ENCODE measurements around the gene IL1R2. TPM values are rescaled to one million over a fixed set of nuclear protein-coding genes. Genes with fewer than 3 reads are reported as not detected.

The IL1R2 gene
- total and polyA plus RNA-seq, 2 of the 13 experiments (the other 11 are each of a cell fraction or from before 2014, with no cell fraction given): 3.6 to 7.3 TPM

DNA sequence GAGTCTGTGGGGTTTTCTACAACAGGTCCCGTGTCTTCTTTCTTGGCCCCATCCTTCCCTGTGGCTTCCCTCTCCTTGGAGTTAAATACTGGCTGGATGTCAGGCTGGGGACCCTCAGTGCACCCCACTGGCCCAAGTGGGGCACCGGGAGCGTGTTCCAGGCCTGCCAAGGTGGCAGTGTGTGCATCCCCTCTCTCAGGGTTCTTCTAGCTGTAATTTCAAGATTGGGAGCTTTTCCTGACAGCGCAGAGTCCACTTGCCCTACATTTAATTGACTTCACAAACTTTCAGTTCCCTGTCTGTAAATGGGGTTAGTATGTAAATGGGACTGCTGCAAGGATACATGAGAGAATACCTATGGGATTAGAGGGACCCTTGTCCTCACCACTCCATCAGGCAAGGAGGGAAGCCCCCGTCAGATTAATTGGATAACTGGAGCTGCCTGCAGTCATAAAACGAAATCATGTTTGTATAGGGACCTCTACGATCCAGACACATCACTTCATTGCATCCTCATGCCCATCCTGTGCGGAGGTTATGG is 66.6 kb downstream of the IL1R2 start (continued):
- TF ChIP-seq, protein P1, sequence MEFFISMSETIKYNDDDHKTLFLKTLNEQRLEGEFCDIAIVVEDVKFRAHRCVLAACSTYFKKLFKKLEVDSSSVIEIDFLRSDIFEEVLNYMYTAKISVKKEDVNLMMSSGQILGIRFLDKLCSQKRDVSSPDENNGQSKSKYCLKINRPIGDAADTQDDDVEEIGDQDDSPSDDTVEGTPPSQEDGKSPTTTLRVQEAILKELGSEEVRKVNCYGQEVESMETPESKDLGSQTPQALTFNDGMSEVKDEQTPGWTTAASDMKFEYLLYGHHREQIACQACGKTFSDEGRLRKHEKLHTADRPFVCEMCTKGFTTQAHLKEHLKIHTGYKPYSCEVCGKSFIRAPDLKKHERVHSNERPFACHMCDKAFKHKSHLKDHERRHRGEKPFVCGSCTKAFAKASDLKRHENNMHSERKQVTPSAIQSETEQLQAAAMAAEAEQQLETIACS (CRISPR knock-in tag; IDR thresholded peaks at IDR 0.05): no peak
- TF ChIP-seq HDAC2 (CRISPR knock-in tag; IDR thresholded peaks at IDR 0.05) (no peak), ZNF547 (CRISPR knock-in tag; IDR thresholded peaks at IDR 0.05) (0 out of 2 replicates have a peak, but pooled peaks have one; percentile 12), MYC (CRISPR knock-in tag; IDR thresholded peaks at IDR 0.05; ENCODE audit: borderline replicate concordance) (no peak), SOX6 (IDR thresholded peaks at IDR 0.05) (no peak), SOX6 (CRISPR knock-in tag; IDR thresholded peaks at IDR 0.05) (no peak), CBX1 (IDR thresholded peaks at IDR 0.05; ENCODE audit: low read depth) (no peak), JDP2 (CRISPR knock-in tag; IDR thresholded peaks at IDR 0.05; ENCODE audit: borderline replicate concordance) (no peak), ZNF724P (CRISPR knock-in tag; IDR thresholded peaks at IDR 0.05; ENCODE audit: borderline replicate concordance) (no peak), TOE1 (CRISPR knock-in tag; IDR thresholded peaks at IDR 0.05) (no peak), PRMT3 (CRISPR knock-in tag; IDR thresholded peaks at IDR 0.05; ENCODE audit: borderline replicate concordance, low read depth) (0 out of 2 replicates have a peak, but pooled peaks have one; percentile 7), POLR2G (IDR thresholded peaks at IDR 0.05; ENCODE audit: low read depth, low read length) (0 out of 2 replicates have a peak, but pooled peaks have one; percentile 13), ATF1 (CRISPR knock-in tag; IDR thresholded peaks at IDR 0.05) (0 out of 2 replicates have a peak, but pooled peaks have one; percentile 5), POLR2AphosphoS5 (IDR thresholded peaks at IDR 0.05; ENCODE audit: low read depth, low read length) (peak; percentile 27; the same call in 1 of the 2 replicates), ZEB1 (IDR thresholded peaks at IDR 0.05; ENCODE audit: insufficient replicate concordance, low read depth) (peak; percentile 26), SKI (IDR thresholded peaks at IDR 0.05; ENCODE audit: partially characterized antibody) (no peak)
- TF ChIP-seq, protein P2, sequence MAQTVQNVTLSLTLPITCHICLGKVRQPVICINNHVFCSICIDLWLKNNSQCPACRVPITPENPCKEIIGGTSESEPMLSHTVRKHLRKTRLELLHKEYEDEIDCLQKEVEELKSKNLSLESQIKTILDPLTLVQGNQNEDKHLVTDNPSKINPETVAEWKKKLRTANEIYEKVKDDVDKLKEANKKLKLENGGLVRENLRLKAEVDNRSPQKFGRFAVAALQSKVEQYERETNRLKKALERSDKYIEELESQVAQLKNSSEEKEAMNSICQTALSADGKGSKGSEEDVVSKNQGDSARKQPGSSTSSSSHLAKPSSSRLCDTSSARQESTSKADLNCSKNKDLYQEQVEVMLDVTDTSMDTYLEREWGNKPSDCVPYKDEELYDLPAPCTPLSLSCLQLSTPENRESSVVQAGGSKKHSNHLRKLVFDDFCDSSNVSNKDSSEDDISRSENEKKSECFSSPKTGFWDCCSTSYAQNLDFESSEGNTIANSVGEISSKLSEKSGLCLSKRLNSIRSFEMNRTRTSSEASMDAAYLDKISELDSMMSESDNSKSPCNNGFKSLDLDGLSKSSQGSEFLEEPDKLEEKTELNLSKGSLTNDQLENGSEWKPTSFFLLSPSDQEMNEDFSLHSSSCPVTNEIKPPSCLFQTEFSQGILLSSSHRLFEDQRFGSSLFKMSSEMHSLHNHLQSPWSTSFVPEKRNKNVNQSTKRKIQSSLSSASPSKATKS (CRISPR knock-in tag; IDR thresholded peaks at IDR 0.05): no peak
- TF ChIP-seq, protein P3, sequence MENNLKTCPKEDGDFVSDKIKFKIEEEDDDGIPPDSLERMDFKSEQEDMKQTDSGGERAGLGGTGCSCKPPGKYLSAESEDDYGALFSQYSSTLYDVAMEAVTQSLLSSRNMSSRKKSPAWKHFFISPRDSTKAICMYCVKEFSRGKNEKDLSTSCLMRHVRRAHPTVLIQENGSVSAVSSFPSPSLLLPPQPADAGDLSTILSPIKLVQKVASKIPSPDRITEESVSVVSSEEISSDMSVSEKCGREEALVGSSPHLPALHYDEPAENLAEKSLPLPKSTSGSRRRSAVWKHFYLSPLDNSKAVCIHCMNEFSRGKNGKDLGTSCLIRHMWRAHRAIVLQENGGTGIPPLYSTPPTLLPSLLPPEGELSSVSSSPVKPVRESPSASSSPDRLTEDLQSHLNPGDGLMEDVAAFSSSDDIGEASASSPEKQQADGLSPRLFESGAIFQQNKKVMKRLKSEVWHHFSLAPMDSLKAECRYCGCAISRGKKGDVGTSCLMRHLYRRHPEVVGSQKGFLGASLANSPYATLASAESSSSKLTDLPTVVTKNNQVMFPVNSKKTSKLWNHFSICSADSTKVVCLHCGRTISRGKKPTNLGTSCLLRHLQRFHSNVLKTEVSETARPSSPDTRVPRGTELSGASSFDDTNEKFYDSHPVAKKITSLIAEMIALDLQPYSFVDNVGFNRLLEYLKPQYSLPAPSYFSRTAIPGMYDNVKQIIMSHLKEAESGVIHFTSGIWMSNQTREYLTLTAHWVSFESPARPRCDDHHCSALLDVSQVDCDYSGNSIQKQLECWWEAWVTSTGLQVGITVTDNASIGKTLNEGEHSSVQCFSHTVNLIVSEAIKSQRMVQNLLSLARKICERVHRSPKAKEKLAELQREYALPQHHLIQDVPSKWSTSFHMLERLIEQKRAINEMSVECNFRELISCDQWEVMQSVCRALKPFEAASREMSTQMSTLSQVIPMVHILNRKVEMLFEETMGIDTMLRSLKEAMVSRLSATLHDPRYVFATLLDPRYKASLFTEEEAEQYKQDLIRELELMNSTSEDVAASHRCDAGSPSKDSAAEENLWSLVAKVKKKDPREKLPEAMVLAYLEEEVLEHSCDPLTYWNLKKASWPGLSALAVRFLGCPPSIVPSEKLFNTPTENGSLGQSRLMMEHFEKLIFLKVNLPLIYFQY (CRISPR knock-in tag; IDR thresholded peaks at IDR 0.05; ENCODE audit: borderline replicate concordance): no peak
- TF ChIP-seq, protein P4, sequence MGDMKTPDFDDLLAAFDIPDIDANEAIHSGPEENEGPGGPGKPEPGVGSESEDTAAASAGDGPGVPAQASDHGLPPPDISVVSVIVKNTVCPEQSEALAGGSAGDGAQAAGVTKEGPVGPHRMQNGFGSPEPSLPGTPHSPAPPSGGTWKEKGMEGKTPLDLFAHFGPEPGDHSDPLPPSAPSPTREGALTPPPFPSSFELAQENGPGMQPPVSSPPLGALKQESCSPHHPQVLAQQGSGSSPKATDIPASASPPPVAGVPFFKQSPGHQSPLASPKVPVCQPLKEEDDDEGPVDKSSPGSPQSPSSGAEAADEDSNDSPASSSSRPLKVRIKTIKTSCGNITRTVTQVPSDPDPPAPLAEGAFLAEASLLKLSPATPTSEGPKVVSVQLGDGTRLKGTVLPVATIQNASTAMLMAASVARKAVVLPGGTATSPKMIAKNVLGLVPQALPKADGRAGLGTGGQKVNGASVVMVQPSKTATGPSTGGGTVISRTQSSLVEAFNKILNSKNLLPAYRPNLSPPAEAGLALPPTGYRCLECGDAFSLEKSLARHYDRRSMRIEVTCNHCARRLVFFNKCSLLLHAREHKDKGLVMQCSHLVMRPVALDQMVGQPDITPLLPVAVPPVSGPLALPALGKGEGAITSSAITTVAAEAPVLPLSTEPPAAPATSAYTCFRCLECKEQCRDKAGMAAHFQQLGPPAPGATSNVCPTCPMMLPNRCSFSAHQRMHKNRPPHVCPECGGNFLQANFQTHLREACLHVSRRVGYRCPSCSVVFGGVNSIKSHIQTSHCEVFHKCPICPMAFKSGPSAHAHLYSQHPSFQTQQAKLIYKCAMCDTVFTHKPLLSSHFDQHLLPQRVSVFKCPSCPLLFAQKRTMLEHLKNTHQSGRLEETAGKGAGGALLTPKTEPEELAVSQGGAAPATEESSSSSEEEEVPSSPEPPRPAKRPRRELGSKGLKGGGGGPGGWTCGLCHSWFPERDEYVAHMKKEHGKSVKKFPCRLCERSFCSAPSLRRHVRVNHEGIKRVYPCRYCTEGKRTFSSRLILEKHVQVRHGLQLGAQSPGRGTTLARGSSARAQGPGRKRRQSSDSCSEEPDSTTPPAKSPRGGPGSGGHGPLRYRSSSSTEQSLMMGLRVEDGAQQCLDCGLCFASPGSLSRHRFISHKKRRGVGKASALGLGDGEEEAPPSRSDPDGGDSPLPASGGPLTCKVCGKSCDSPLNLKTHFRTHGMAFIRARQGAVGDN (CRISPR knock-in tag; IDR thresholded peaks at IDR 0.05): peak; percentile 80
